Pancreas (tissue), 10 donors: ENCODE data around the gene OSBPL2. TPM values are rescaled to one million over a fixed set of nuclear protein-coding genes. Genes with fewer than 3 reads are reported as not detected.
A peak's percentile ranks its signal among the peaks of the same experiment; 100 is the strongest.

Source experiments
- ATAC-seq, 4 donors: fragments of 200-7000 bp; cut with Tn5 transposase; one replicate each; pipeline versions ENCODE4 v1.8.0 to v1.9.1; 2020; ENCODE audit warnings: mild to moderate bottlenecking in 4 of 4, moderate library complexity in 4 of 4
- DNase-seq, 6 donors: peaks; one replicate each; pipeline ENCODE4 v3.0.0-alpha.2; 2020
- FAIRE-seq: peaks from 2 replicates; lab custom pipeline; 2012; peaks lifted over from hg19 to GRCh38; lab: Jason Lieb, UNC
- H3K27ac ChIP-seq, 4 donors: fragments of 200-600 bp; sonication (generic); 1 replicate in 3 of 4; 2 replicates in 1 of 4; pipeline versions ENCODE4 v1.5.0 to v1.8.0; 2020
- H3K27me3 ChIP-seq, 4 donors: fragments of 200-600 bp; one replicate each; pipeline ENCODE4 v1.8.0; 2021
- H3K36me3 ChIP-seq, 3 donors: fragments of 200-600 bp; sonication (generic) in 1 of 3; one replicate each; pipeline versions ENCODE4 v1.5.0 to v1.8.0; 2020 to 2021
- H3K4me1 ChIP-seq, 3 donors: fragments of 200-600 bp; one replicate each; pipeline ENCODE4 v1.8.0; 2021
- H3K4me3 ChIP-seq, 4 donors: fragments of 200-600 bp; sonication (generic) in 2 of 4; one replicate each; pipeline versions ENCODE4 v1.5.0 to v1.8.0; 2020 to 2021
- H3K9me3 ChIP-seq, 4 donors: fragments of 200-600 bp; one replicate each; pipeline ENCODE4 v1.8.0; 2021
- whole genome bisulfite sequencing, 2 donors: extraction: QIAGEN DNeasy Blood & Tissue Kit; methylation state at CpG; one replicate each; pipeline ENCODE4 v1.1.7; 2013; 5-methylcytosine and 5-hydroxymethylcytosine counted together
- intact Hi-C, 3 donors: fragments of 100-400 bp; cut with DNase I; formaldehyde crosslinking; loops; one replicate each; pipeline versions ENCODE4 v1.11.1 to v1.14.2; 2022
- polyA plus RNA-seq, 2 donors: library from polyadenylated mRNA; stranded (reverse); fragments of 200-250 nt; gene quantifications; one replicate each; pipeline ENCODE4 v1.2.3, GENCODE V29; 2013
- total RNA-seq, 6 donors: library from RNA; stranded (reverse); fragmentation: NEBNext Ultra II Directional in 4 of 6; extraction: Animal tissue kit (Norgen Biotek cat#: 25700) in 4 of 6; gene quantifications; one replicate each; pipeline versions ENCODE4 v1.2.1 to v1.2.4, GENCODE V29; 2021 to 2023
- TF ChIP-seq, protein P1 (sequence below), 4 donors: fragments of 200-600 bp; sonication (generic) in 3 of 4; IDR thresholded peaks; one replicate each; pipeline versions ENCODE4 v1.5.0 to v1.8.0; 2021; ENCODE audit warnings: antibody characterized with exemption in 4 of 4
- donor health status: healthy with polysubstance abuse.
- donor health status: DM: no; HTN: no; CAD: no; lungs with moderate emphysema.
- donor health status: DM: no; HTN: no; CAD: no.
- donor health status: control.
- donor health status: control.
- donor health status: Bipolar disorder and iron deficiency.
- donor health status: DM: yes; HTN: yes; CAD: no.
- donor health status: DM: no; HTN: no; CAD: no.
- donor health status: DM: no; HTN: no; CAD: no.
- donor health status: DM: yes; HTN: yes; CAD: no.

The OSBPL2 gene
- total and polyA plus RNA-seq, 8 donors: 33.3 to 56.8 (median 47.0) TPM

DNA sequence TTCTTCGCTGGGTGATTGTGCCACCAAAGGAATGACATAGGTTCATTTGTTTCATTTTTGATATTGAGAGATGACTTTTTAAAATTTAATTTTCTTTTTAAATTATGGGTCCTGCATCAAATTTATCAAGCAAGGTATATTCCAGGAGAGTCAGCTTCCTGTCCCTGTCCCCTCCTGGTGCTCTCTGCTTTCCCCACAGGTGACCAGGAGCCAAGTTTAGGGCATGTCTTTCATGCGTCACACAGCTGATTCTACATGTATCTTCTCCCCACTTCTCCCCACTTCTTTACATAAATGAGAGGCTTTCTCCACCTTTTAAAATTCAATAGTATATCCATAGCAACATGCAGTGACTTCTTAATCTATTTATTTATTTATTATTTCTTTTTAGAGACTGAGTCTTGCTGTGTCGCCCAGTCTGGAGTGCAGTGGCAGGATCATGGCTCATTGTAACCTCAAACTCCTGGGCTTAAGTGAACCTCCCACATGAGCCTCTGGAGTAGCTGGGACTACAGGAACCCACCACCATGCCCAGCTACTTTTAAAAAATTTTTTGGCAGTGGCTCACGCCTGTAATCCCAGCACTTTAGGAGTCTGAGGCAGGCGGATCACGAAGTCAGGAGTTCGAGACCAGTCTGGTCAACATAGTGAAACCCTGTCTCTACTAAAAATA, 30.0 kb downstream of the OSBPL2 start:
- H3K4me3 ChIP-seq: no peak overlapping the region
- no peak for DNase-seq
- no peaks in the 10 kb centered on the region for H3K27me3 ChIP-seq
- WGBS, 2 donors: 80% methylated on average over 7 of the region's 7 CpGs
- peaks cover under 1 to 53% (median 22%) of the 10 kb centered on the region in 3 donors for H3K36me3 ChIP-seq
- H3K9me3 ChIP-seq: no peaks in the 10 kb centered on the region
- no peak for FAIRE-seq
- intact Hi-C loops: no loop called here
- TF ChIP-seq, protein P1, sequence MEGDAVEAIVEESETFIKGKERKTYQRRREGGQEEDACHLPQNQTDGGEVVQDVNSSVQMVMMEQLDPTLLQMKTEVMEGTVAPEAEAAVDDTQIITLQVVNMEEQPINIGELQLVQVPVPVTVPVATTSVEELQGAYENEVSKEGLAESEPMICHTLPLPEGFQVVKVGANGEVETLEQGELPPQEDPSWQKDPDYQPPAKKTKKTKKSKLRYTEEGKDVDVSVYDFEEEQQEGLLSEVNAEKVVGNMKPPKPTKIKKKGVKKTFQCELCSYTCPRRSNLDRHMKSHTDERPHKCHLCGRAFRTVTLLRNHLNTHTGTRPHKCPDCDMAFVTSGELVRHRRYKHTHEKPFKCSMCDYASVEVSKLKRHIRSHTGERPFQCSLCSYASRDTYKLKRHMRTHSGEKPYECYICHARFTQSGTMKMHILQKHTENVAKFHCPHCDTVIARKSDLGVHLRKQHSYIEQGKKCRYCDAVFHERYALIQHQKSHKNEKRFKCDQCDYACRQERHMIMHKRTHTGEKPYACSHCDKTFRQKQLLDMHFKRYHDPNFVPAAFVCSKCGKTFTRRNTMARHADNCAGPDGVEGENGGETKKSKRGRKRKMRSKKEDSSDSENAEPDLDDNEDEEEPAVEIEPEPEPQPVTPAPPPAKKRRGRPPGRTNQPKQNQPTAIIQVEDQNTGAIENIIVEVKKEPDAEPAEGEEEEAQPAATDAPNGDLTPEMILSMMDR (IDR thresholded peaks at IDR 0.05): no peak
- ATAC-seq: no peak
- H3K27ac ChIP-seq: no peak overlapping the region
- H3K4me1 ChIP-seq: no peaks in the 10 kb centered on the region

DNA sequence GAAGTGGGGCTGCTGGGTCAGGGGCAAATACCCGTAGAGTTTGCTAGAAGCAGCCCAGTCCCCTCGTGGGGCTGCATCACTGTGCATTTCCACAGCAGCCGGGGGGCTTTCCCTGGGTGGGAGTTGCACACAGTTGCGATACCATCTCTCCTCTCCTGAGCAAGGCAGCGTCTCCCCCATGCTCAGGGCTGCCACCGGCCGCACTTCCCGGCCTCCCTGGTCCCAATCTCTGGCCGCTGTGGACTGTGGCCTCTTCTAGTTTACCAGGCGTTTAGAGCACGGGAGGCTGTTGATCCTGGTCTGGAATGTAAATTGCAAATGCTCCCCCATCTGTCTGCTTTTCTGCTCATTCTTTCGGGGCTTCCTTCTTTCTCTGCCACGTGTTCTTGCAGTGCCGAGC, 31.1 kb downstream of the OSBPL2 start:
- Histone ChIP-seq H3K27me3 (no peaks in the 10 kb centered on the region), H3K4me3 (no peak overlapping the region), H3K36me3 (peaks cover 7 to 54% (median 22%) of the 10 kb centered on the region in 3 donors), H3K27ac (no peak overlapping the region), H3K4me1 (no peaks in the 10 kb centered on the region), H3K9me3 (no peaks in the 10 kb centered on the region)
- DNase-seq (peak in 1 of 6 donors; percentile 33), FAIRE-seq (no peak), ATAC-seq (no peak)
- 85 to 89% methylated on average over 14 of the region's 14 CpGs for WGBS, 2 donors
- TF ChIP-seq, protein P1 (IDR thresholded peaks at IDR 0.05): no peak
- intact Hi-C loops: no loop called here

DNA sequence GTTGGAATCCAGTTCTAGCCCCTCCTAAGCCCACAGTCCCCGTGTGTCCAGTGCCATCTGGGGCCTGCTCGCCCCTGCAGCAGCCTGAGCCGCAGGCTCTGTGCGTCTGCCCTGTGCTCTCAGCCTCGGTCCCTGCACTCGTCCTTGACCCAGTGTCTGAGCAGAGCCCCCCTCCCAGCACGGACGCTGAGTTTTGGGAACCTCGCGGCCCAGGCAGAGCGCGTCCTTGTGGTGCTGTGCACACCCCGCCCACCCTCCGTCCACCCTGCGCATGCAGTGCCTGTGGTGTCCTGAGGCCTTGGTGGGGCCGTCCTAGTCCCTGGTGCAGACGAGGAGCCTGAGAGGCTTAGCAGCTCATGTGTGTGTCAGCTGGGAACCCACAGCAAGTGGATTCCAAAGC, 31.6 kb downstream of the OSBPL2 start:
- no peak for FAIRE-seq
- WGBS, 2 donors: 85 to 90% methylated on average over 17 of the region's 17 CpGs

DNA sequence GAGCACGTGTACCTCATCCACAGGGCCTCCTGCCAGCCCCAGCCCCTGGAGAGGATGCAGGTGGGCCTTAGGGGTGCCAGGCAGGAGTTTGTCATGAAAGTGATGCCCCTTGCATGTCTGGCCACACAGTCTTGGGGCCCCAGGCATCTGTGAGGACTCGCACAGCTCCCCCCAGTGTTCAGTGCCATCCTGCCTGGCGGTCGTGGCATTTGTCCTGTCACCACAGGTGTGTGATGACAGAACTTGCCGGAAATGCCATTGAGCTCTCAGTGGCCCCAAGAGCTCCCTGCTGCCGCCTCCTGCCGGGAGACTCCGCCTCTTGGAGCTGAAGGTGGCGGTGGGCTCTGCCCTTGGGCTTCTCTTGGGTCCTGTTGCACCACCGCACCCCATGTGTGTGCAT, 33.9 kb downstream of the OSBPL2 start:
- H3K27ac ChIP-seq: no peak overlapping the region
- no peak overlapping the region for H3K4me3 ChIP-seq
- 86% methylated on average over 10 of the region's 10 CpGs for WGBS, 2 donors
- H3K9me3 ChIP-seq: no peaks in the 10 kb centered on the region
- FAIRE-seq (no peak), ATAC-seq (peak in 1 of 4 donors; percentile 19), DNase-seq (peak in 1 of 6 donors; percentile 73)
- H3K27me3 ChIP-seq: no peaks in the 10 kb centered on the region
- TF ChIP-seq, protein P1 (IDR thresholded peaks at IDR 0.05): no peak
- no peaks in the 10 kb centered on the region for H3K4me1 ChIP-seq
- peaks cover 7 to 31% (median 16%) of the 10 kb centered on the region in 3 donors for H3K36me3 ChIP-seq
- intact Hi-C loops: no loop called here

More for the DNA sequence above, 31.6 kb downstream of the OSBPL2 start:
- no peak for ATAC-seq
- Histone ChIP-seq H3K4me3 (no peak overlapping the region), H3K36me3 (peaks cover 7 to 53% (median 18%) of the 10 kb centered on the region in 3 donors), H3K9me3 (no peaks in the 10 kb centered on the region), H3K27me3 (no peaks in the 10 kb centered on the region), H3K27ac (no peak overlapping the region), H3K4me1 (no peaks in the 10 kb centered on the region)
- intact Hi-C loops: no loop called here
- TF ChIP-seq, protein P1 (IDR thresholded peaks at IDR 0.05): no peak
- peak in 1 of 6 donors; percentile 62 for DNase-seq

DNA sequence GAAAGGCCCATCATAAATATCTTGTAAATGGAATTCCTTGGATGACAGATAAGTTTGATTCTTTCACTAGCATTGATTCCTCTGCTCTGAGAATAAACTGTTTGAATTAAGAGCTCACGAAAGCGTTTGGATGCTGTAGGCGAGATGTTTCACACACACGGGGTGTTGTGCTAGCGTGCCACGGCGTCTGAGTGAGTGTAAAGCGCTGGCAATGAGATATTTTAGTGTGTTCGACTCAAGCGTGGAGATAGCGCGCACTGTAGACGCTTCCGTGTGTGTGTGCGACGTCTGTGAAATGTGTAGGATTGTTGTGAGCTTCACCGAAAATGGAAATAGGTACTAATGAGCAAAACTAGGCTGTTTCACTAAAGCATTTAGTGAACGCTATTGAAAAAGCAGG, 35.1 kb downstream of the OSBPL2 start:
- no peak for FAIRE-seq
- peaks cover 7 to 31% (median 16%) of the 10 kb centered on the region in 3 donors for H3K36me3 ChIP-seq
- TF ChIP-seq, protein P1 (IDR thresholded peaks at IDR 0.05): no peak
- no peaks in the 10 kb centered on the region for H3K4me1 ChIP-seq
- intact Hi-C loops: no loop called here
- no peaks in the 10 kb centered on the region for H3K9me3 ChIP-seq
- no peak for ATAC-seq
- no peaks in the 10 kb centered on the region for H3K27me3 ChIP-seq
- DNase-seq: peak in 2 of 6 donors; percentile 2 to 6
- H3K27ac ChIP-seq: no peak overlapping the region
- no peak overlapping the region for H3K4me3 ChIP-seq
- WGBS, 2 donors: 93 to 94% methylated on average over 18 of the region's 18 CpGs
